Astrocyte of the hippocampus (primary cell): ENCODE results near the gene ANTKMT.

Source experiments
- DNase-seq: peaks from one replicate; pipeline ENCODE4 v3.0.0; 2011; ENCODE audit warnings: low read depth, low spot score

The ANTKMT gene

DNA sequence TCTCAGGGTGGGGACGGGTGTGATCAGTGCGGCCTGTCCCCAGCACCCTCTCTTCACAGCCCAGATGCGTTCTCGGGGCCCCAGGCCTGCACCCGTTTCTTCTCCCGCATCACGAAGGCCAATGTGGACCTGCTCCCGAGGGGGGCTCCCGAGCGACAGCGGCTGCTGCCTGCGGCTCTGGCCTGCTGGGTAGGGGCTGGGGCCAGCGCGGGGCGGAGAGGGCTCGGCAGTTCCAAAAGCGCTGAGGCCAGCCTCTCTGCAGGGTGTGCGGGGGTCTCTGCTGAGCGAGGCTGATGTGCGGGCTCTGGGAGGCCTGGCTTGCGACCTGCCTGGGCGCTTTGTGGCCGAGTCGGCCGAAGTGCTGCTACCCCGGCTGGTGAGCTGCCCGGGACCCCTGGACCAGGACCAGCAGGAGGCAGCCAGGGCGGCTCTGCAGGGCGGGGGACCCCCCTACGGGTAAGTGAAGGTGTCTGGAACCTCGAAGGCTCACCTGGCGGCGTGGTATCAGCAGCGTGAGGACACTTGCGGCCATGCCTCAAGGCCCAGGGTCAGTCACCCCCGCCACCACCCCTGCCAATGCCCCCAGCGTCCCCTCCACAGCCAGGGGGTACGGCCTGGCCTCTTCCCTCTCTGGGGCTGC is 44.0 kb downstream of the ANTKMT start:
- no peak for DNase-seq

DNA sequence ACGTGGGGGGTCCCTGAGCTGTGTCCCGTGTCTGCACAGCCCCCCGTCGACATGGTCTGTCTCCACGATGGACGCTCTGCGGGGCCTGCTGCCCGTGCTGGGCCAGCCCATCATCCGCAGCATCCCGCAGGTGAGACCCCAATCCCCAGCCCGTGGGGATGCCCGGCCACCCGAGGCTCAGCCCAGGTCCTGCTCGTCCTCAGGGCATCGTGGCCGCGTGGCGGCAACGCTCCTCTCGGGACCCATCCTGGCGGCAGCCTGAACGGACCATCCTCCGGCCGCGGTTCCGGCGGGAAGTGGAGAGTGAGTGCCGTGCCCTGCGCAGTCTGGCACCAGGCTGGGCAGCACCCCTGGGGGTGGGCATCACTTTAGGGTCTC is 44.5 kb downstream of the ANTKMT start:
- DNase-seq = no peak

DNA sequence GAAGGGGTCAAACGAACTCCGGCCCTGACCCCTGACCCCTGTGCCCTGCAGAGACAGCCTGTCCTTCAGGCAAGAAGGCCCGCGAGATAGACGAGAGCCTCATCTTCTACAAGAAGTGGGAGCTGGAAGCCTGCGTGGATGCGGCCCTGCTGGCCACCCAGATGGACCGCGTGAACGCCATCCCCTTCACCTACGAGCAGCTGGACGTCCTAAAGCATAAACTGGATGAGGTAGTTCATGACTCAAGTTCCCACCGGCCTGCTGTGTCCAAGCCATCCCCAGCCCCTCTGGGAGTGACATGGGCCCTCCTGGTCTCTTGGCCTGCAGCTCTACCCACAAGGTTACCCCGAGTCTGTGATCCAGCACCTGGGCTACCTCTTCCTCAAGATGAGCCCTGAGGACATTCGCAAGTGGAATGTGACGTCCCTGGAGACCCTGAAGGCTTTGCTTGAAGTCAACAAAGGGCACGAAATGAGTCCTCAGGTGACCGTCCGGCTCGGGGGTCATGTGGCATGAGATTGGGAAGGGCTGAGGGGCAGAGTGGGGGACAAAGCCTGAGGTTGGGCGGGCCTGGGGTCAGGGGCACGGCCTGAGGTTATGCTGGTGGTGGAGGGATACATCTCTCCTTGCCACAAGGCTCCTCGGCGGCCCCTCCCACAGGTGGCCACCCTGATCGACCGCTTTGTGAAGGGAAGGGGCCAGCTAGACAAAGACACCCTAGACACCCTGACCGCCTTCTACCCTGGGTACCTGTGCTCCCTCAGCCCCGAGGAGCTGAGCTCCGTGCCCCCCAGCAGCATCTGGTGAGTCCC is 45.3 kb downstream of the ANTKMT start:
- no peak for DNase-seq

DNA sequence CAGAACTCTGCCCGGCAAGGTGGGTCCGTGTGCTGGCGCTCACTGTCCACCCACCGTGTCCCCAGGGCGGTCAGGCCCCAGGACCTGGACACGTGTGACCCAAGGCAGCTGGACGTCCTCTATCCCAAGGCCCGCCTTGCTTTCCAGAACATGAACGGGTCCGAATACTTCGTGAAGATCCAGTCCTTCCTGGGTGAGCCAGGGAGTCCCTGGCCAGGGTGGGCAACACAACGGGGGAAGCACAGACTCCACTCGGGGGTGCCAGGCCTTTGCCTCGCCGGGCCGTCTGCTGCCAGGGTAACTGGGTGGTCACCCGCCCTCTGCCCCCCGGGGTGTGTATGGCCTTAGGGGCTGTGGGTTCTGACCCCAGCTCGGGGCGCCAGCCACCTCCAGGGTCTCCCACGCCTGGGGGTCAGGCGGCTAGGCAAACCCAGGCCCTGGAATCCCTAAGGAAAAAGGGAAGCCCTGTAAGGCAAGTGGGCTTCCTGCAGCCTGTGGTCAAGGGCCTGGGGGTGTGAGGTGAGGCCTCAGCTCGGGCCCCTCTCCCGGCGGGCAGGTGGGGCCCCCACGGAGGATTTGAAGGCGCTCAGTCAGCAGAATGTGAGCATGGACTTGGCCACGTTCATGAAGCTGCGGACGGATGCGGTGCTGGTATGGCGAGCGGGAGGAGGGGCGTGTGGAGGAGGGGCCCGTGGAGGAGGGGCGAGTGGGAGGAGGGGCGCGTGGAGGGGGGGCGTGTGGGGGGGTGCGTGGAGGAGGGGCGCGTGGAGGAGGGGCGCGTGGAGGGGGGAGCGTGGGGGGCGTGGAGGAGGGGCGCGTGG is 46.1 kb downstream of the ANTKMT start:
- no peak for DNase-seq

DNA sequence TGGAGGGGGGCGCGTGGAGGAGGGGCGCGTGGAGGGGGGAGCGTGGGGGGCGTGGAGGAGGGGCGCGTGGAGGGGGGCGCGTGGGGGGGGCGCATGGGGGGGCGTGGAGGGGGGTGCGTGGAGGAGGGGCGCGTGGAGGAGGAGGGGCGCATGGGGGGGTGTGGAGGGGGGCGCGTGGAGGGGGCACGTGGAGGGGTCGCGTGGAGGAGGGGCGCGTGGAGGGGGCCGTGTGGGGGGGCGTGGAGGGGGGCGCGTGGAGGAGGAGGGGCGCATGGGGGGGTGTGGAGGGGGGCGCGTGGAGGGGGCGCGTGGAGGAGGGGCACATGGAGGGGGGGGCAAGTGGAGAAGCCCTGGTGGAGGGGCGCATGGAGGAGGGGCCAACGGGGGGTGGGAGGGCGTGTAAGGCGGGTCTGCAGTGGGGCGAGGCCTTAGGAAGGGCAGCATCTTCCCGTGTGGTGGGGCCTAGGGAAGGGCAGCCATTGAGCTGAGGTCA is 46.8 kb downstream of the ANTKMT start:
- no peak for DNase-seq

DNA sequence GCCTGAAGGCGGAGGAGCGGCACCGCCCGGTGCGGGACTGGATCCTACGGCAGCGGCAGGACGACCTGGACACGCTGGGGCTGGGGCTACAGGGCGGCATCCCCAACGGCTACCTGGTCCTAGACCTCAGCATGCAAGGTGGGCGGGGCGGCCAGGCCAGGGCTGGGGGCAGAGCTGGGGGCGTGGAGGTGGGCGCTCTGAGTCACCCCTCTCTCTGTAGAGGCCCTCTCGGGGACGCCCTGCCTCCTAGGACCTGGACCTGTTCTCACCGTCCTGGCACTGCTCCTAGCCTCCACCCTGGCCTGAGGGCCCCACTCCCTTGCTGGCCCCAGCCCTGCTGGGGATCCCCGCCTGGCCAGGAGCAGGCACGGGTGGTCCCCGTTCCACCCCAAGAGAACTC is 47.5 kb downstream of the ANTKMT start:
- DNase-seq = no peak

DNA sequence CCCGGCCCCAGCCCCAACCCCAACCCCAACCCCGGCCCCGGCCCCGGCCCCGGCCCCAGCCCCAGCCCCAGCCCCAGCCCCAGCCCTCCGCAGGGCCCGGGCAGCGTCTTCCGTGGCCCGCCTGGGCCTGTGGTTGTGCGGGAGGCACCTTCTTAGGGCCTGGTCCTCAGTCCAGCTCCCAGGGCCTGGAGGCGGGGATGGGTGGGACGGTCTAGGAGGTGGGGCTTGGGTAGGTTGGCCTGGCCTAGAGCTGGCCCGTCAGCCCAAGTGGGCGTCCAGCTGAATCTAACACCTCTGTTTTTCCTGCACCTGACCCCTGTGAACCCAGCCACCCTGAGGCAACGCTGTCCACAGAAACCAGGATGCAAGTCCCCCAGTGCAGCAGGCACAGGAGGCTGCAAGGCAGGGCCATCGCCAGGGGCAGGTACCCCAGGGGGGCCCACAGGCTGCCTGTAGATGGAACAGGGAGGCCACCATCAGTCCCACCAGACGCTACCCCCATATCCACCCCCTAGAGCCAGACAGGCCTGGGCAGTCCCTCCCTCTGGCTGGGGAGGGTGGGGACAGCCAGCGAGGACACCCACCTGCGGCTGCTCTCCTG is 48.3 kb downstream of the ANTKMT start:
- DNase-seq = no peak

DNA sequence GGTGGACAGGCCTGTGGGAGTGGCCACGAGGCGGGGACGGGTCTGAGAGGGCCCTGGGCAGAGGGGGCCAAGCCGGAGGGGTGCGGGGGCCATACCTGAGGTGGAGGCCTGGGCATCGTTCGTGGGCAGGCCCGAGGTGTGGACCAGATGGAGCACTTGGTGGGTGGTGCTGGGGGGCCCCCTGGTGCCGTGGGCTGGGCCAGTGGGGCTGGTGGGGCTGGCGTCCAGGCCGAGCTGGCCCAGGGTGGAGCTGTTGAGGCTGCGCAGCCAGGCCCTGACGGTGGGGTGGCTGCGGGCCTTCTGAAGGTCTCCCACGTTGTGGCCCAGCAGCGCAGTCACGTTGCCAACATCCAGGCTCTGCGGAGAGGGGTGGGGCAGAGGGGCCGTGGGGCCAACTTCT is 49.0 kb downstream of the ANTKMT start:
- DNase-seq = no peak

DNA sequence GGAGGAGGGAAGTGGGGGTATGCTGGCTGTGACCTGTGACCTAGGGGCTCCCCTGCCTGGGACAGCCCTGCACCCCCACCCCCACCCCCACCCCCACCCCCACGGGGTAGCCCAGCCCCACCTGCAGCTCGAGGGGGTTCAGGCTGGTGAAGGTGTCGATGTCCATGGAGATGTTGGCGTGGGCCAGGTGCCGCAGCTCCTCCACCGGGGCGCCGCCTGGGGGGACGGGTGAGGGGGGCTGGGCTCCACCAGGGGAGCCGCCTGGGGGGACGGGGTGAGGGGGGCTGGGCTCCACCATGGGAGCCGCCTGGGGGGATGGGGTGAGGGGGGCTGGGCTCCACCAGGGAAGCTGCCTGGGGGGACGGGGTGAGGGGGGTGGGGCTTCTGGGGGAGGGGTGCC is 49.5 kb downstream of the ANTKMT start:
- DNase-seq = no peak
